GM18526 (cell line): Measurements from ENCODE around the gene RASSF1.
A peak's percentile ranks its signal among the peaks of the same experiment; 100 is the strongest.

Experiments used
- POLR2A ChIP-seq: IDR thresholded peaks from 3 replicates; pipeline ENCODE4 v1.6.1; 2011; ENCODE audit not compliant: insufficient read length; ENCODE audit errors: extremely low read depth

RASSF1 gene

DNA sequence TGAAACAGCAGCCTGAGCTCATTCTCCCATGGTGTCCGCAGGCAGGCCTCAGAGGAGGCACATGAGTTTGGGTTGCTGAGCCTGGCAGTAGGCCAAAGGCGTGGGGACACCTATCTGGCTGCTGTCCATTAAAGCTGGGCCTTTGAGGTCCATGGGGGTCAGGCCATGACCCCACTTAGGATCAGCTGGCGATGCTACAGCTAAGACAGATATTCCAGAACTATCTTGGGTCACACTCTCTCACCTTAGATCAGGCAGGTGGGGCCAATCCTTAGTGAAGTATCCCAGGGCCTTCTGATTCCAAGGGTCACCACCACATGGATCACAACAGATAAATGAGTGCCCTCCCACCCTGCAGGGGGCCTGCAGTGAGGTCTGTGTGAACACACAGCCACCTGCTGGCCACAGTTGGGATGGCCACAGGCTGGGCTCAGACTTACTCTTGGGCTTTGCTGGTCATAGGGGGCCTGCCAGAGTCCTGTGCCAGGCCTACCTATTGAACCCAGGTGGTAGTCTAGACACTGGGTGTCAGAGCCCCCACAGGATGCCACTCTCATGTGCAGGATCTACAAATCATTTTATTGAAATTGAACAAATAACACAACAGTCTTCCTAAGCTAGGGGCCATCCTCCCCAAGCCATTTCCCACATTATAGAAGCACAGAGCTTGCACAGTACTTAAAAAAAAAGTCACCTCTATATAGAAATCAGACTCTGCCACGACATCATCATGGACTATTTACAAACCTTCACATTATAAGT, 16.1 kb downstream of the RASSF1 start:
- TF ChIP-seq POLR2A = no peak

- no peak for TF ChIP-seq POLR2A
Measured at GRCh38 chr3:50323614-50324199, 16.9 kb downstream of the RASSF1 start.

DNA sequence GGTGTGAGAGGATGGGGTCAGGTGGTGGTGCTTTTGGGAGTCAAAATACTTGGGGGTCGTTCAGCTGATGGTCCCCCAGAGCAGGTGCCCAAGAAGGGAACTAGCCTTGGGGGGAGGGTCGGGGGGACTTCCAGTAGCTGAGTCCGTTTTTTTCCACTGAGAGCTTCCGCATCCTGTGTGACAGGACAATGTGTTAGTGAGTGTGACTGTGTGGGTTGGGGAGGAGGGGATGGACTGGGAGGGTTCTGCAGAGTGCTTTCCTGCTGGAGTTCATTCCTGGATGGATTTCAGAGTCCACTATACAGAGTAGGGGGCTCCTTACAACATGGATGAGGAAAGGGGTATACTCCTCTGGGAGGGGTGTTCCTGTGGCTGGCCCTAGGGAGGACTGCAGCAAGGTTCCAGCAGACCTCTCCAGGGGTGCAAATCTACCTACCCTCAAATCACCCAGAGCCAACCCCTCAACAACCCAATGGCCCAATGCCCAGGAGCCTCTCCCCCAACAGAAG, 17.5 kb downstream of the RASSF1 start:
- no peak for TF ChIP-seq POLR2A

DNA sequence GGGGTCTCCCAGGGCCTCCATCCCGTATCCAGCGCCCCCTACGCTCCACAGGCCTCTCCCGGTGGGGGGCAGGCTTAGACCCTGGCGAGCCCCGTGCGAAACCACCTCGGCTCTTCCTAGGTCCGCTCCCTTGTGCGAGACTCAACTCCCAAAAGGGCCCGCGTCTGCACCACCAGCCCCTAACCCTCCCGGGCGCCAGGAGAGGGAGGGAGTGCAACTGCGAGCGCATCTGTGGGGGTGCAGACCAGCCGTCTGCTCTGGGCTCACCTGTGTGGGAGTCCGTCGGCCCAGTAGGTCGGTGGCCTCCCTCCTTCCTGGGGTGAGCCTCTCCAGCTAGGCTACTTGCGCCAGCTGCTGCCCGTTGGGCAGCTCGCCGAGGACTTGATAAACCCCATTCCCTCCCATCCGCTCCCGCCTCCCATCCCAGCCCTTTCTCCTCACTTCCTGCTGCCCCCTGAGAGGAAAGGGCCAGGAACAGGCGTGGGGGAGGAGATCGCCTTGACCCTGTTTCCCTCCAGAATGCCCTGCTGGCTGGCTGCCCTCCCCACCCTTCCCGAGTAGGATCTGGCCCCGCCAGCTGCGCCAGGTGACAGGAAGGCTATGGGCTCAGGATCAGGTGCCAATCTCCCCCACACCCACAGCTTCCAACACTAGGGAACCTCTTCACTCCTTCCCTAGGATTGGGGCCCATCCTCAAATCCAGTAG, 18.1 kb downstream of the RASSF1 start, which contains the start of gene HYAL2:
HYAL2 (minus strand) TSS at position 360 of the 706 bp plus-strand sequence. CDS start 2,256 bp downstream, outside the sequence.
- TF ChIP-seq POLR2A = no peak

DNA sequence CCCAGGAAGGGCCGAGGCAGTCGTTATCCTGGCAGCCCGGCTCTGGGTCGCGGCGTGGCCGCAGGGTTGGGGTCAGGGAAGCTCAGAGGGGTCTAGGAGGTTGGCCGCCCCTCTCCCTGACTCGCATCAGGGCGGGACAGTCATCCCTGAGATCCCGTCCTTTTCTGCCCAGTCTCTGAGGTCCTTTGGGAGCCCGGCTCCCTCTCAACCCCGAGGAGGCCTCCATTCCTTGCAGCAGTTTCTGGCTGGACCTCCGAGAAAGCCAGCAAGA, 18.6 kb downstream of the RASSF1 start:
- TF ChIP-seq POLR2A = no peak

DNA sequence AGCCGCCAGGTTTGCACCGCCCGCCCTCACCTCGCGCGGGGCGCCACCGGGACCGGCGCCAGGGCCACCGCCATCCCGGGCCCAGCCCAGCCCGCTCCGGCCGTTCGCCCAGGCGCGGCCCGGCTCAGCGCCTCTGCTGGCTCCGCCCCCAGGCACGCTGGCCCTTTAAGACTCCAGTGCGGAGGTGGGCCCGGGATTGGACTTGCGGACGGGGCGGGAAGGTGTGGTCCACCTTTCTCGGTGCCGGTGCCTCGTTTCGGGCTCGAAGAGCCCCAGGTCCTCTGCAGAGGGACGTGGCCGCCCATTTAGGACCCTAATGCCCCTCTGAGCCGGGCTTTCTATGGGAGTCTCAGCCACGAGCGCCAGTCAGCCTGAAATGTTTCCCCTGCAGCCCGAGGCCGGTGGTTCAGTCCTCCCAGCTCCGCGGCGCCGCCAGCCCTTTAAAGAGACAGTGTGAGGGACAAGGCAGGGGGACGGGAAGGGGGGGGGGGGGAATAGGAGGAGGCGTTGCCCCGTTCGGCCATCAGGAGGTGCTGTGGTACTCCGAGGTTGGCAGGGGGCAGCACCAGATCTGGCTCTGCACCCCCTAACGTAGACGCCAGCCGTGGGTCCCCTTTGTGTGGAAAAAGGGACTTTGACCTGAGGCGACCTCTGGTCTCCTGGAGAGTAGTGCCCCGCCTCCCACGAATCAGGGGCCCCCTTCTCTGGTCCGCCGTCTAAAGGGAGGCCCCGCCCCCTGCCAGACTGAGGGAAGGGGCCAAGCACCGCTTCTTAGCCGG, 19.1 kb downstream of the RASSF1 start:
- peak; percentile 66 for TF ChIP-seq POLR2A

- no peak for TF ChIP-seq POLR2A
Measured at GRCh38 chr3:50320853-50321335, 19.7 kb downstream of the RASSF1 start.

- TF ChIP-seq POLR2A = no peak
Measured at GRCh38 chr3:50319894-50320625, 20.6 kb downstream of the RASSF1 start.

DNA sequence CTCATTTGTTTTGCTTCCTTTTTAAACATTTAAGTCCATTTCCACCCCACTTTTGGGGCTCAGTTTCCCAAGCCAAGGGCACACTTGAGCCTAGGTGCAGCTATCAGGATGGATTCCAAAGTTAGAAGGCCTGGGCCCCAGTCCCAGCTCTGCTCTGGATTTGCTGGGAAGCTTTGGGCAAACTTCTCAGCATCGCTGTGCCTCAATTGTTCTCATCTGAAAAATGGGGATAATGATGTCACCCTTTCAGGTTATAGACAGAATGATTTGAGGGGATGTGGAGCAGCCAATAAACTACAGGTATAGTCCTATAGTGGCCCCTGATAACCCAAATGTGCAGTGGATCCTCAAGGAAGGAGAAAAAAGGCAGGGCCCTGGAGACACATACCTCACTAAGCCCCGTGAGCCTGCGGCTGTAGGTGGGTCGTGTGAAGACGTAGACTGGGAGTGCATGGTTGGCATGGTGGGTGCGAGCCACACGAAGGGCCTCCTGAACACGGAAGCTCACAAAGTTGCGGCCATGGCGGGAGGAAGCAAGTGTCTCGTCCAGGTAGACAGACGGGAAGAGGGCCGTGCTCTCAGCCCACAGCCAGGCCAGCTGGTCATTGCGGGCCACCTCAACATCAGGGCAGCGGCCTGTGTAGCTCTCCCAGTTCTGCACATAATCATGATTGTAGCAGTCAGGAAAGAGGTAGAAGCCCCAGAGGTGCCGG, 21.3 kb downstream of the RASSF1 start:
- TF ChIP-seq POLR2A = no peak

- no peak for TF ChIP-seq POLR2A
Measured at GRCh38 chr3:50318615-50319014, 22.0 kb downstream of the RASSF1 start.

- no peak for TF ChIP-seq POLR2A
Measured at GRCh38 chr3:50318163-50318562, 22.5 kb downstream of the RASSF1 start.

DNA sequence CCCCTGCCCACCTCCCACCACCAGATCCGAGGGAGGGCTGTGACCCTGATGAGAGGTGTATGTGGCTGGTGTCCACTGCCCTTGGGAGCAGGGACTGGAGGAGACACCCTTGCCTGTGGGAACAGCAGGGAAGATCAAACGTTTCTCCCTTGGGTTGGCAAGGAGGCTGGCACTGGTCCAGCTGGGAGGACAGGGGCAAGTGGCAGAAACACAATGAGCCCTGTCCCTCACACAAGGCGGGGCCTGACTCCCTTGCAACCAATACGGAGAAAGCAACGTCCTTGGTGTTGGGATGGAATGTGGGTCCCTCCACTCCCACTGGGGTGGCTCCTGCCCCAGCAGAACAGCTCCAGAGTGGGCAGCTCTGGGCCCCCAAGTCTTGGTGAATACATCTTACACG, 23.3 kb downstream of the RASSF1 start:
- no peak for TF ChIP-seq POLR2A

- no peak for TF ChIP-seq POLR2A
Measured at GRCh38 chr3:50316657-50317242, 23.9 kb downstream of the RASSF1 start.

GRCh38 chr3:50314816-50315215, 25.8 kb downstream of the RASSF1 start:
- TF ChIP-seq POLR2A = no peak

DNA sequence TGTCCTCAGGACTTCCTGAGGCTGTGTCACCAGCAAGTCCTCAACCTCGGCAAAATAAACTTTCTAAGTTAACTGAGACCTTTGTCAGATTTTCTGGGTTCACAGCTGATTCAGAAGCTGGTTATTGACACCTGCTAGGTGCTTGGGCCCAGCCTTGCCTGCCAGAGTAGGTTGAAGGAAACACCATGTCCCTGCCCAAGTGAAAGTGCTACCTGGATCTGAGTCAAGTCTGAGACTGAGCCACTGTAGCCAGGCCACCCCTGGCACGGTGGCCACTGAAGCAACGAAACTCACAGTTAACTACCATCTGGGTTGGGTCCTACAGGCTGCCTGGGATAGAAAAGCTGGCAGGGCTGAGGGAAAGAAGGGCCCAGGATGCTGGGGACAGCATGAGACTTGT, 26.3 kb downstream of the RASSF1 start:
- TF ChIP-seq POLR2A = no peak
